SK-N-MC (cell line): ENCODE measurements around the gene TMCO2.

Experiments used
- EZH2 ChIP-seq: fragments of 200-600 bp; sonication (generic); IDR thresholded peaks from one replicate; pipeline ENCODE4 v1.6.1; 2017; ENCODE audit warnings: antibody characterized with exemption
- FOXP2 ChIP-seq: optimal IDR thresholded peaks from 2 replicates; pipeline ENCODE3; 2011; ENCODE audit warnings: mild to moderate bottlenecking, moderate library complexity; ENCODE audit not compliant: insufficient read depth; ENCODE audit errors: extremely low read length, control extremely low read depth
- POLR2AphosphoS5 ChIP-seq: IDR thresholded peaks from 2 replicates; pipeline ENCODE4 v1.6.1; 2012; ENCODE audit warnings: mild to moderate bottlenecking, low read depth, low read length, borderline replicate concordance

DNA sequence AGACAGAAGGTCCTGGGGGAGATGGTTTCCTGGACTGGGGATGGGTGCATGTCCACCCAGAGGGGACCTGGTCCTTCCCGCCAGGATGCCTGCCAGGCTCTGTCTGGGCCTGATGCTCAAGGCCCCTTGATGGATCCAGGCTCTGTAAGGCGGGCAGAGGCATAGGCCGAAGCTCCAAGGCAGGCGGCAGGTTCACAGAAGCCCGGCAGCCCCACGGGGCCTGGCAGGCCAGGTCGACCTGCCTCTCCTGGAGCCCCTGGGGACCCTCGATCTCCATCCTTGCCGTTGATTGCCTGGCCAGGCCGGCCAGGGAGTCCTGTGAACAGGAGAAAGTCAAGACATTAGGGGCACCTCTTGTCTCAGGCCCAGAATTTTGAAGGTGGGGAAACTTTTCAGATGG, 53.3 kb downstream of the TMCO2 start:
- no peak for TF ChIP-seq EZH2
- no peak for TF ChIP-seq POLR2AphosphoS5
- TF ChIP-seq FOXP2, result no peak
